Liver (tissue), 3 donors: ENCODE results near the gene EYA4.

Experiments used
- EGR1 ChIP-seq, 2 donors: IDR thresholded peaks; 2 replicates each; pipeline ENCODE4 v1.6.1; 2016 to 2018; ENCODE audit warnings: antibody characterized with exemption in 2 of 2, low read depth in 2 of 2
- FOXA1 ChIP-seq: IDR thresholded peaks from 2 replicates; pipeline ENCODE4 v1.6.1; 2016; ENCODE audit warnings: antibody characterized with exemption
- GABPA ChIP-seq, 2 donors: IDR thresholded peaks in 1 of 2; conservative IDR thresholded peaks in 1 of 2; 2 replicates each; pipeline ENCODE4 v1.6.1; 2016; ENCODE audit warnings: antibody characterized with exemption in 2 of 2, mild to moderate bottlenecking in 1 of 2, moderate library complexity in 1 of 2
- HNF4A ChIP-seq, 2 donors: conservative IDR thresholded peaks; 2 replicates each; pipeline ENCODE4 v1.6.1; 2016; ENCODE audit warnings: antibody characterized with exemption in 2 of 2, mild to moderate bottlenecking in 2 of 2
- JUND ChIP-seq, 2 donors: IDR thresholded peaks; 2 replicates each; pipeline ENCODE4 v1.6.1; 2016; ENCODE audit warnings: antibody characterized with exemption in 2 of 2
- RAD21 ChIP-seq, 2 donors: IDR thresholded peaks; 2 replicates each; pipeline ENCODE4 v1.6.1; 2016; ENCODE audit warnings: antibody characterized with exemption in 2 of 2, mild to moderate bottlenecking in 2 of 2
- RXRA ChIP-seq, 2 donors: IDR thresholded peaks; 2 replicates each; pipeline ENCODE4 v1.6.1; 2017 to 2018; ENCODE audit warnings: antibody characterized with exemption in 2 of 2, mild to moderate bottlenecking in 1 of 2
- SP1 ChIP-seq: IDR thresholded peaks from 2 replicates; pipeline ENCODE4 v1.6.1; 2018; ENCODE audit warnings: antibody characterized with exemption, mild to moderate bottlenecking
- TAF1 ChIP-seq: conservative IDR thresholded peaks from 2 replicates; pipeline ENCODE4 v1.6.1; 2016; ENCODE audit warnings: antibody characterized with exemption, mild to moderate bottlenecking
- YY1 ChIP-seq: IDR thresholded peaks from 2 replicates; pipeline ENCODE4 v1.6.1; 2016; ENCODE audit warnings: antibody characterized with exemption, mild to moderate bottlenecking
- TF ChIP-seq, protein P1 (sequence below): fragments of 150-350 bp; IDR thresholded peaks from 2 replicates; pipeline ENCODE4 v1.5.1; 2017; ENCODE audit warnings: improper control_type of control experiment, low read depth, low read length; ENCODE audit not compliant: missing input control
- TF ChIP-seq, protein P2 (sequence below): IDR thresholded peaks from 2 replicates; pipeline ENCODE4 v1.6.1; 2016; ENCODE audit warnings: antibody characterized with exemption, mild to moderate bottlenecking
- TF ChIP-seq, protein P3 (sequence below): IDR thresholded peaks from 2 replicates; pipeline ENCODE4 v1.6.1; 2016; ENCODE audit warnings: antibody characterized with exemption
- donor health status: healthy.
- donor health status: healthy.

DNA sequence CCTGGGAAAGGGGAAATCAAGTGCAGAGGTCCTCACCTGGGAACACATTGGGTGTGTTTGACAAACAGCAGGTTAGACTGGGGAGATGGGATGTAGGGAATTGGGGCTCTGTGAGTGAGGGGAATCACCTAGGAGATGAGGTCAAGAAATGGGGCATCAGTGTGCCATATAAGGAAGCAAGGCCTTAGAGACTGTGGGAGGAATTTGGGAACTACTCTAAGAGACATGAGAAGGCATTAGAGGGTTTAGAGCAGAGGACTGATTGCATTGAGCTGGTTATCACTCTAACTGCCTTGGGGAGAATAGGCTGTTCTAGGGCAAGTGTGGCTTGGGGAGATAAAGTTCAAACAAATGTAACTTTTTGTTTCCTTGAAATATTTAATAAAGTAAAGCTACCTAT is 189.9 kb downstream of the EYA4 start:
- TF ChIP-seq, protein P1, sequence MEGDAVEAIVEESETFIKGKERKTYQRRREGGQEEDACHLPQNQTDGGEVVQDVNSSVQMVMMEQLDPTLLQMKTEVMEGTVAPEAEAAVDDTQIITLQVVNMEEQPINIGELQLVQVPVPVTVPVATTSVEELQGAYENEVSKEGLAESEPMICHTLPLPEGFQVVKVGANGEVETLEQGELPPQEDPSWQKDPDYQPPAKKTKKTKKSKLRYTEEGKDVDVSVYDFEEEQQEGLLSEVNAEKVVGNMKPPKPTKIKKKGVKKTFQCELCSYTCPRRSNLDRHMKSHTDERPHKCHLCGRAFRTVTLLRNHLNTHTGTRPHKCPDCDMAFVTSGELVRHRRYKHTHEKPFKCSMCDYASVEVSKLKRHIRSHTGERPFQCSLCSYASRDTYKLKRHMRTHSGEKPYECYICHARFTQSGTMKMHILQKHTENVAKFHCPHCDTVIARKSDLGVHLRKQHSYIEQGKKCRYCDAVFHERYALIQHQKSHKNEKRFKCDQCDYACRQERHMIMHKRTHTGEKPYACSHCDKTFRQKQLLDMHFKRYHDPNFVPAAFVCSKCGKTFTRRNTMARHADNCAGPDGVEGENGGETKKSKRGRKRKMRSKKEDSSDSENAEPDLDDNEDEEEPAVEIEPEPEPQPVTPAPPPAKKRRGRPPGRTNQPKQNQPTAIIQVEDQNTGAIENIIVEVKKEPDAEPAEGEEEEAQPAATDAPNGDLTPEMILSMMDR, result no peak
- TF ChIP-seq RAD21 (IDR thresholded peaks at IDR 0.05) (no peak), TAF1 (no peak), JUND (IDR thresholded peaks at IDR 0.05) (no peak), FOXA1 (no peak), SP1 (no peak), EGR1 (IDR thresholded peaks at IDR 0.05; ENCODE audit: low read depth in 2 of 2) (no peak), HNF4A (conservative IDR thresholded peaks at IDR 0.05) (no peak), RXRA (IDR thresholded peaks at IDR 0.05) (no peak), YY1 (no peak), GABPA (IDR thresholded peaks at IDR 0.05 in 1 of 2, conservative IDR thresholded peaks at IDR 0.05 in 1 of 2) (no peak)
- TF ChIP-seq, protein P2, sequence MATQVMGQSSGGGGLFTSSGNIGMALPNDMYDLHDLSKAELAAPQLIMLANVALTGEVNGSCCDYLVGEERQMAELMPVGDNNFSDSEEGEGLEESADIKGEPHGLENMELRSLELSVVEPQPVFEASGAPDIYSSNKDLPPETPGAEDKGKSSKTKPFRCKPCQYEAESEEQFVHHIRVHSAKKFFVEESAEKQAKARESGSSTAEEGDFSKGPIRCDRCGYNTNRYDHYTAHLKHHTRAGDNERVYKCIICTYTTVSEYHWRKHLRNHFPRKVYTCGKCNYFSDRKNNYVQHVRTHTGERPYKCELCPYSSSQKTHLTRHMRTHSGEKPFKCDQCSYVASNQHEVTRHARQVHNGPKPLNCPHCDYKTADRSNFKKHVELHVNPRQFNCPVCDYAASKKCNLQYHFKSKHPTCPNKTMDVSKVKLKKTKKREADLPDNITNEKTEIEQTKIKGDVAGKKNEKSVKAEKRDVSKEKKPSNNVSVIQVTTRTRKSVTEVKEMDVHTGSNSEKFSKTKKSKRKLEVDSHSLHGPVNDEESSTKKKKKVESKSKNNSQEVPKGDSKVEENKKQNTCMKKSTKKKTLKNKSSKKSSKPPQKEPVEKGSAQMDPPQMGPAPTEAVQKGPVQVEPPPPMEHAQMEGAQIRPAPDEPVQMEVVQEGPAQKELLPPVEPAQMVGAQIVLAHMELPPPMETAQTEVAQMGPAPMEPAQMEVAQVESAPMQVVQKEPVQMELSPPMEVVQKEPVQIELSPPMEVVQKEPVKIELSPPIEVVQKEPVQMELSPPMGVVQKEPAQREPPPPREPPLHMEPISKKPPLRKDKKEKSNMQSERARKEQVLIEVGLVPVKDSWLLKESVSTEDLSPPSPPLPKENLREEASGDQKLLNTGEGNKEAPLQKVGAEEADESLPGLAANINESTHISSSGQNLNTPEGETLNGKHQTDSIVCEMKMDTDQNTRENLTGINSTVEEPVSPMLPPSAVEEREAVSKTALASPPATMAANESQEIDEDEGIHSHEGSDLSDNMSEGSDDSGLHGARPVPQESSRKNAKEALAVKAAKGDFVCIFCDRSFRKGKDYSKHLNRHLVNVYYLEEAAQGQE, result no peak
- TF ChIP-seq, protein P3, sequence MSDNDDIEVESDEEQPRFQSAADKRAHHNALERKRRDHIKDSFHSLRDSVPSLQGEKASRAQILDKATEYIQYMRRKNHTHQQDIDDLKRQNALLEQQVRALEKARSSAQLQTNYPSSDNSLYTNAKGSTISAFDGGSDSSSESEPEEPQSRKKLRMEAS, result no peak
